Measurements from ENCODE around the gene ZDHHC7.

ZDHHC7 gene

GRCh38 chr16:85051067-85051581 lies 39.8 kb upstream of the ZDHHC7 start:
- Histone ChIP-seq H3K4me3 (no peak overlapping the region), H3K27me3 (no peaks in the 10 kb centered on the region), H3K36me3 (peaks cover 0 to 5% (median 0%) of the 10 kb centered on the region in 3 donors), H3K27ac (no peak overlapping the region), H3K4me1 (peaks cover 0 to 18% (median 9%) of the 10 kb centered on the region in 4 donors), H3K9me3 (no peaks in the 10 kb centered on the region)
- DNase-seq: no peak
- TF ChIP-seq, protein P1, sequence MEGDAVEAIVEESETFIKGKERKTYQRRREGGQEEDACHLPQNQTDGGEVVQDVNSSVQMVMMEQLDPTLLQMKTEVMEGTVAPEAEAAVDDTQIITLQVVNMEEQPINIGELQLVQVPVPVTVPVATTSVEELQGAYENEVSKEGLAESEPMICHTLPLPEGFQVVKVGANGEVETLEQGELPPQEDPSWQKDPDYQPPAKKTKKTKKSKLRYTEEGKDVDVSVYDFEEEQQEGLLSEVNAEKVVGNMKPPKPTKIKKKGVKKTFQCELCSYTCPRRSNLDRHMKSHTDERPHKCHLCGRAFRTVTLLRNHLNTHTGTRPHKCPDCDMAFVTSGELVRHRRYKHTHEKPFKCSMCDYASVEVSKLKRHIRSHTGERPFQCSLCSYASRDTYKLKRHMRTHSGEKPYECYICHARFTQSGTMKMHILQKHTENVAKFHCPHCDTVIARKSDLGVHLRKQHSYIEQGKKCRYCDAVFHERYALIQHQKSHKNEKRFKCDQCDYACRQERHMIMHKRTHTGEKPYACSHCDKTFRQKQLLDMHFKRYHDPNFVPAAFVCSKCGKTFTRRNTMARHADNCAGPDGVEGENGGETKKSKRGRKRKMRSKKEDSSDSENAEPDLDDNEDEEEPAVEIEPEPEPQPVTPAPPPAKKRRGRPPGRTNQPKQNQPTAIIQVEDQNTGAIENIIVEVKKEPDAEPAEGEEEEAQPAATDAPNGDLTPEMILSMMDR (IDR thresholded peaks at IDR 0.05): no peak
- intact Hi-C loops (cut with DNase I; ENCODE audit: low total_unique reads): no loop called here

DNA sequence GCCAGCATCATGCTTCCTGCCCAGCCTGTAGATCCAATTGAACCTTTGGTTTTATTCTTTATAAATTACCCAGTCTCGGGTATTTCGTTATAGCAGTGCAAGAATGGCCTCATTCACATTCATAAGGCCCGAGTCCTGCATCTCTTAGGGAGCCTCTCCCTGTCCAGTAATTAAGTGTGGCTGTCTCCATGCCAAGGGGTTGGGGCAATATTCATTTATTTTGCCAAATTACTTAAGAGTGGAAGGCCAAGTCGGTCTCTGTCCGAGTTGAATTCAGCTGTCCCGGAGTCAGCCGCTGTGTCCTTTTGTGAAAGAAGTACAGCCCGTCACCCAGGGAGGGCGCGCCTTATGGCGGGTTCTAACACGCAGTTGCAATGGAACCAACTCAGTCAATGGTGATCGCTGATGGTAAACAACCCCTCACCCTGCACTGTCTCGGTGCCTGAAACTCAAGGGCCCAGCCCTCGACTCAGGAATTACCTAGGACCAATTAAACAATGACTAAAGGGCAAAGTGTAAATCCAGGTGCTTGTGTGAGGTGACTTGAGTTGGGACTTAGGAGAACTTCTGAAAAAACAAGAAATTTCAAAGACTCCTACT lies 38.5 kb upstream of the ZDHHC7 start:
- H3K4me3 ChIP-seq: no peak overlapping the region
- peaks cover 0 to 11% (median 0%) of the 10 kb centered on the region in 3 donors for H3K36me3 ChIP-seq
- TF ChIP-seq, protein P1 (IDR thresholded peaks at IDR 0.05): no peak
- H3K9me3 ChIP-seq: no peaks in the 10 kb centered on the region
- DNase-seq: no peak
- peaks cover 0 to 13% (median 3%) of the 10 kb centered on the region in 4 donors for H3K4me1 ChIP-seq
- H3K27ac ChIP-seq: no peak overlapping the region
- intact Hi-C loops (cut with DNase I; ENCODE audit: low total_unique reads): no loop called here
- no peaks in the 10 kb centered on the region for H3K27me3 ChIP-seq

- TF ChIP-seq, protein P1 (IDR thresholded peaks at IDR 0.05): no peak
- H3K4me1 ChIP-seq: peaks cover 0 to 13% (median 3%) of the 10 kb centered on the region in 4 donors
- intact Hi-C loops (cut with DNase I; ENCODE audit: low total_unique reads): no loop called here
Measured at GRCh38 chr16:85048921-85049562, 37.7 kb upstream of the ZDHHC7 start.

GRCh38 chr16:85047867-85048455 lies 36.6 kb upstream of the ZDHHC7 start:
- no peaks in the 10 kb centered on the region for H3K27me3 ChIP-seq
- no peak overlapping the region for H3K4me3 ChIP-seq
- peaks cover 0 to 11% (median 0%) of the 10 kb centered on the region in 3 donors for H3K36me3 ChIP-seq
- H3K9me3 ChIP-seq: no peaks in the 10 kb centered on the region
- H3K4me1 ChIP-seq: peaks cover 0 to 13% (median 3%) of the 10 kb centered on the region in 4 donors
- TF ChIP-seq, protein P1 (IDR thresholded peaks at IDR 0.05): no peak
- DNase-seq: no peak
- no peak overlapping the region for H3K27ac ChIP-seq
- intact Hi-C loops (cut with DNase I; ENCODE audit: low total_unique reads): no loop called here

More at GRCh38 chr16:85048921-85049562, 37.7 kb upstream of the ZDHHC7 start:
- H3K27ac ChIP-seq: no peak overlapping the region
- H3K36me3 ChIP-seq: peaks cover 0 to 11% (median 0%) of the 10 kb centered on the region in 3 donors
- no peak overlapping the region for H3K4me3 ChIP-seq
- no peak for DNase-seq
- H3K27me3 ChIP-seq: no peaks in the 10 kb centered on the region
- H3K9me3 ChIP-seq: no peaks in the 10 kb centered on the region

DNA sequence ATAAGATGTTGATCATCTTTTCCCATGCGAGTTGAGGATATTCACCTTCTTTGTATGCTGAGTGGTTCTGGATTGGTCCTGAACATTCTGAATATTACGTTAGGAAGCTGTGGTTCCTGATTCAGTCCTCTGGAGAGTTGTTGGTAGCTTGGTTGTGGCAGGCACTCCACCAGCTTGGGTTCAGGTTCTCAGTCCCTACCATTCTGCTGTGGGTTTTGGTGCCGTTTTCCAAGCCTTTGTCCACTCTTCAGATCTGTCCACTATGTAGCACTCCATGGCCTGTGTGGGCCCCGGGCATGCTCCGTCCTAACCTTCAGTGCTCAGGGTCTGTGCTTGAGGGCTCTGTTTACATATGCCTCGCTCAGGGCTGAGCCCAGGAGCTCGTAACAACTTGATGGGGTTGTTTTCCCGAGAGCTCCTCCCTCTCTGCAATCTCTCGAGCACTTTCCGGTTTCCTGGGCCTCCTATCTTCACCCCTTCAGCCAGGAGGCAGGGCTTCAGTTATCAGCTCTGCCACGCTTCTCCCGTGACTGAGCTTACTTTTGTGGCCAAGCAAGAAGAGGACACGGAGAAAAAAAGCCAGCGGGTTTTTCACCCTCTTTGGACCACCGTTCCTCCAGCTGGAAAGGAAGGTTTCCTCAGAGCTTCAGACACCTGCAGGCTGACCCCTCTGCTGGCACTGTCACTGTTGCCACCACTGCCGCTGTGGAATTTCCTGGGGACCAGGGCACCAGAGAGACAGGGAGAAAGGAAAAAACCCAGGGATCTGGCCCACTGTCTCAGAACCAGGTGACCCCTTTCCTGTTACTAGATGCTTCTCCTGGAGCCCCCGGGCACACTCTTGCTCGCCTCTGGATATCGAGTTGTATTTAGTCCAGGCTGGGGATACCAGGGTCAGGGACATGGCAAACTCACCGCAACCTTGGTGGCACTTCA lies 35.9 kb upstream of the ZDHHC7 start:
- H3K4me3 ChIP-seq: no peak overlapping the region

More for the DNA sequence above, 35.9 kb upstream of the ZDHHC7 start:
- Histone ChIP-seq H3K27me3 (no peaks in the 10 kb centered on the region), H3K27ac (no peak overlapping the region), H3K4me1 (peaks cover 0 to 13% (median 3%) of the 10 kb centered on the region in 4 donors), H3K36me3 (peaks cover 0 to 11% (median 0%) of the 10 kb centered on the region in 3 donors), H3K9me3 (no peaks in the 10 kb centered on the region)
- intact Hi-C loops (cut with DNase I; ENCODE audit: low total_unique reads): no loop called here
- TF ChIP-seq, protein P1 (IDR thresholded peaks at IDR 0.05): no peak
- DNase-seq: no peak

All from tibial artery (tissue), 4 donors.